HG02885 (cell line): ENCODE measurements around the gene ARHGAP15.

Source experiments
- ATAC-seq: cut with Tn5 transposase; IDR thresholded peaks from one replicate; pipeline ENCODE4 v1.9.1; 2021; ENCODE audit warnings: mild to moderate bottlenecking; ENCODE audit not compliant: unreplicated experiment, poor library complexity

Gene ARHGAP15

DNA sequence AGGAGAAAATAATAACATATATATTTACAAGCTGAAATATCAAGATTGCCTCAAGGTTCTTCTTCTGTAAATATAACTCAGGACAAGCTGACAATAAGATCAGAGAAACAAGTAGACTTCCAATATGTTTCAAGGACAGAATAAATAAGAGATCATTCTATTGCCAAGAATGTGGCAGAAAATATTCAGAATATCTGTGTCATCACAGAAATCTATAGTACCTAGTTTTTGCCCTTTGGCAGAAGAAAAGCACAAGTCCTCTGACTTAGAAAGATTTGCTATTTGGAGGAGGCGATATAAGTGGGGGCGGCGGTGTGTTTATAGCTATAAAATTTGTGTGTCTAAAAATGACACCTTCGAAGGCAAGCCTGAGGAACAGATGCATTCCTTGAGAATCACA lies 34.3 kb downstream of the ARHGAP15 start:
- no peak for ATAC-seq

DNA sequence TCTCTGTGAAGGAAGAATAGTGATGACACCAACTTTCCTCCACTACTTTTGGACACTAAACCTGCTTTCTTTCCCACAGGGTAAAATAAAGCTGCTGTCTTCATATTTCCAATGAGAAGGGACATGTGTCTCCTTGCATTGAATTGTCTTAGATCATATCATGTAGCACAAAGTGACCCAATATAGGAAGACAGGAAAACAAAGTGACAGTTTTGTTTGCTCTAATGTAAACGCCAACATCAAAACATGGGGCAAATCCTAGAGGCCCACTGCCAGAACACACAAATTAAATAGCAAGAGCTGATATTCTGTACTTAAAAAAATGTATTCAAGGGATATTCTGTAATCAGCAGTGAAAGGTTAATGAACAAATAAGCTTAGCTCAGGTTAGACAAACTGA lies 36.1 kb downstream of the ARHGAP15 start:
- no peak for ATAC-seq

DNA sequence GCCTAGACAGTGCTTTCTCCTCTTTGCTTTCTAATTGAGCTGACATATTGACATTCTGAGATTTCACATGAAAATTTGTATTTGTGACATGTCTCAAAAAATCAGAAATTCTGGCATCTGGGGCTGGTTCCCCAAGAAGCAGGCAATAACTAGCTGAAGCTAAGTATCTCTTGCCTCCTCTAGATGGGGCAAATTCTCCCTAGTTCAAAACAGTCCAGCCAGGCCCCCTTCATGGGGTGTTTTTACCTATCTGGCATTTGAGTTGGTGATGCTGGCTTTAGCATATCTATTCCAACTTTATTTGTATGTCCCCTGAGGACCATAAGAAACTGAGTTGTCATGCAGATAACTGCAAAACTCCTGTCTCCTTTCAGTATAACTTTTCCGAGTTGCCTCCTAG lies 39.9 kb downstream of the ARHGAP15 start:
- no peak for ATAC-seq

DNA sequence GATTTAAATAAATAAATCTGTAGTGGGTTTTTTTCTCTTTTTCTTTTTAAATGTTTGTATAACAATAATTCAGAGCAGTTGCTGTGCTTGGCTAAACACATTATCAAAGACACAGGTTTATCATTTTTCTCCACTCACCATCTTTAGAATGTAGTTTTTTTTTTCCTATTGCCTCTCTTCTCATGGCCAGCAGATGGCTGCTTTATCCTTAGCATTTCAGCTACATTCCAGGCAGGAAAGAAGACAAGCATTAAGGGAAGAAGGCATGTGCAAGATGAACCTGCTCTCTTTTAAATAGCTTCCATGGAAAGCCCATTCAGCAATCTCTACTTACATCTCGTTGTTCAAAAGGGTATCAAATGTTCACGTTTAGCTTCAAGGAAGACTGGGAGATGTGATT lies 42.6 kb downstream of the ARHGAP15 start:
- ATAC-seq, result no peak

DNA sequence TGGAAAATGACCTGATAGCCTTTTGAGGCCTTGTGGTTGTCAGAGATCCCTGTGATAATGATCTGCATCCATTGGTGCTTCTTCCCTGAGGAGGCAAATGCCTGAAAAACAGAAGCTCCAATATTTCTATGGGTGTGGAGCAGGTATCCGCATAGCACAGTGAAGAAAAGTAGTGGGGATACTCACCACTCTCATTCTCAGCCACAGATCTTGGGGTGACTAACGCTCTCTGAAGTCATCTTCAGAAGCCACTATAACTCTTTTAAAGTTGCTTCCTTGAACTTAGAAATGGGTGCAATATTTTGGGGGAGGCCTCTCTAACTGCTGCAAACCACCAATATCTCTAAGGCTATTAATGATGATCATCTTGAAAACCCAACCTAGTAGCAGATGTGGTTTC lies 46.2 kb downstream of the ARHGAP15 start:
- ATAC-seq, result peak; percentile 50

DNA sequence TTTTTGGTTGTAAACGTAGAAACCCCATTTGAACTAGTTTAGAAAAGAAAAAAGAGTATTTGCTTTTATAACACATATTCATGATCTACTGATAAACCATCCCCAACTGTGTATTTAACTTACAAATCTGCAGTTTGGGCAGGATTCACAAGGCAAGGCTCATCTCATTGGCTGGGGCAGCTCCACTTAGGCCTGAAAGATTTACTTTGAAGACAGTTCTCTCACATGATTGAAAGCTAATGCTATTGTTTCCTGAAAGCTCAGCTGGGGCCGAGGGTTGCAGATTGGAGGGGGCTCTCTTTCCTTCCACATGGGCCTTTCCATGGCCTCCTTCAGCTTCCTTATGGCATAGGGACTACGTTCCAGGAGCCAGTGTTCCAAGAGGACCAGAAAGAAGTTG lies 47.4 kb downstream of the ARHGAP15 start:
- peak; percentile 41 for ATAC-seq

DNA sequence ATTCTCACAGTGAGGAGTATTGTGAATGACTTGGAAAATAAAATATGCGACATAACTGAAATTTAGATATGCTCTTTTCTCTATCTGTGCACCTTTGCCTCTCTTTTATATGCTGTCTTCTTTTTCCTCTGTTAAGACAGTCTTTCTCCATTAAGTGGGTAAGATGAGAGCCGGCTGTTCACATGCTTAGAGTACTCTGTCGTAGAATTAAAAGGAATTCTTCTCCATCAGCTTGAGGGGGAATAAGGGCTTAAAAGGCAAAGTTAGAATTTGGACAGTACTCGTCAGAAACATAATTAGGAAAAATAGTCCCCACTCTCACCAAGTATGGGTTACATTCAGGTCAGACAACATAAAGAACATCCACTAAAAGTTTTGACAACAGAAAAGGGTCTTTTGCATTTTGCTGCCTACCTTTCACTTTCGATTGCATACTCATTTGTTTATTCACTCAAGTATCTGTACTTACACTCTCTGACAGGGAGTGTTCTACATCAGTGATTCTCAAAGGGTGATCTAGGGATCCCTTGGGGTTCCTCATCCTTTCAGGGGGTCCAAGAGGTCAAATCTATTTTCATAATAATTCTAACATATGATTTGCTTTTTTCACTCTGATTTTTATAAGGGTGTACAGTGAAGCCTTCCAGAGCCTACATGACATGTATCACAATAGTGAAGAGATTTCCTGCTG lies 48.0 kb downstream of the ARHGAP15 start:
- peak; percentile 93 for ATAC-seq

DNA sequence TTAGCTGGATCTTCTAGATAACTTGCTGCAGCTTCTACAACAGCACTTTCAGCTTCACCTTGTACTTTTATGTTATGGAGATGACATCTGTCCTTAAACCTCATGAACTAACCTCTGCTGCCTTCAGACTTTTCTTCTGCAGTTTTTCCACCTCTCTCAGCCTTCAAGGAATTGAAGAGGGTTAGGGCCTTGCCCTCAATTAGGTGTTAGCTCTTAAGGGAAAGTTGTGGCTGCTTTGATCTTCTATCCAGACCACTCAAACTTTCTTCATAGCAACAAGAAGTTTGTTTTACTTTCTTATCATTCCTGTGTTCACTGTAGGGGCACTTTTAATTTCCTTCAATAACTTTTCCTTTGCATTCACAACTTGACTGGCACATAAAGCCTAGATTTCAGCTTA lies 52.3 kb downstream of the ARHGAP15 start:
- ATAC-seq, result no peak

DNA sequence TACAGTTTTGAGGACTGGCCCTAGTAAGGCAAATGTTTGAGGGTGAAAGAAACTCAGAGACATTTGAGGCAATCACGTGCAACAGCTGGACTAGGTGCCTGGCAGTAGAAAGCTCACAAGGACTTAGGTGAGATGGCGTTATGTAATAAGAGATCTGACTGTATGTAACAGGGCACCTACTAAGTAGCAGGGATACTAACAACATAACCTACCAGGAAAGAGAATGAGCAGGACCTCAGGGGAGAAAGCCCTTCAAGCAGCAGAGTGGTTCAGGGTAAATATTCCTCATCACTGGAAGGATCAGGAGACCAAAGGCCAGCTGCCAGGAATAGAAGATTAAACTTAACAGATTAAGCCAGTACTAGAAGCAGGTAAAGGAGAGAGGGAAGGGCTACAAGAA lies 53.4 kb downstream of the ARHGAP15 start:
- no peak for ATAC-seq

DNA sequence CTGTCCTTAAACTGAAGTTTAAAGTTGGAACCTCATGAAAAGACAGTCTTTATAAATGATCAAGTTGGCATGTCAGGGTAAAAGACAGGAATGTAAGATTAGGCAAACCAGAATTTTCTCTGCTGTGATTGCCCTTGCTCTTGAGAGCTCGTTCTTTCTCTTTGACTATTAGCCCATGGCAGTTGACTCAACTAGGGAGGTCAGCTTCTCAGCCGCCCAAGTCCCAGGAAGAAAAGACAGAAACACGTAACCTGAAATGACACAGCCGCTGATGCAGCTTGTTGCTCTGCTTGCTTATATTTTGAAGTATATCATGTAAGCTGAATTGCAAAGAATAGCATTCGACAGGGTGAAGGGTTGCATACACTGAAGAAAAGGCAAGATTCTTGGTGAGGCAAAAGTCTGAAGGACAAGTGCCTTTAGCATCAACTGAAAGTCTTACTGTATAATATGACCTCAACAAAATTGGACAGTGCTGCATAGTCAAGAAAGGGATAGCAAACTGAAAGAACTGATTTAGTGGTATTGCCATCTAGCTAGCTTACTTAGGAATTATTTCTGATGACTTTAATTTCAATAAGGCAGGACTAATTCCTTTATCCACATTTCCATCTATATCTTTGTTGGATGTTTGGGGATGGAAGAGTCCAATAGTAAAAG lies 54.7 kb downstream of the ARHGAP15 start:
- peak; percentile 99 for ATAC-seq

DNA sequence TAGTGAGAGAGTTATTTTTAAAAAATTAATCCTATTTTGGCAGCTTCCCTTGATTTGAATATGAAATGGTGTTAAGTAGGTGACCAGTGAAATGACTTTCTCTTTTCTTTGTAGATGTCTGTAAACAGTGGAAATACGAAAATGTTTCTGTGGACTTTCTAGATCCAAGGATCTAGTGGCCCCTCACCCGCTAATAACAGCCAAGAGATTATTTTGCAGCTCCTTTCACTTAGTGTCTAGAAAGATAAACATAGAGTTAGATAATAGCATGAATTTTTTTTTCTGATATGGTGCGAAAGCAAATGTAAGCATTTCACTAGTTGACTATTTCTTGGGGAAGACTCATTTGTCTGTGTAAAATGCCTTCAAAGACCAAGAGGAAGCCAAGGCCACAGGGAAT lies 57.7 kb downstream of the ARHGAP15 start:
- ATAC-seq, result no peak

DNA sequence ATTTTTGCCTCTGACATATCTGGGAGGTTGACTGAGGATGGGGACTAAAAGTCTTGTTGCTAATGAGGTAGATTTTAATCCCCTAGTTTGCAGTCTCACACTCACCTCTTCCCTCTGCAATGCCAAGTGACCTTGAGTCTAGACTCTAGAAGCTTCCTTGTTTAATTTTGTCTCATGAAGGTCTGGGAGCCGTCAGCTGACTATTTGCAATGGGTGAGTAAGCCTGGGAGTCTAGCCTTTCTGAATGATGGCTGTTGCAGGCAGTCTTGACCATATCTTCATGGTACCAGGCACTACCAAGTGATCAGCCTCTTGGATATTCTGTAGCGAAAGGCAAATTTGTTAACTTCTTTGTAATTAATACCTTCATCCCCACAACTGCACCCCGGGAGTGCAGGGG lies 61.2 kb downstream of the ARHGAP15 start:
- ATAC-seq, result no peak

DNA sequence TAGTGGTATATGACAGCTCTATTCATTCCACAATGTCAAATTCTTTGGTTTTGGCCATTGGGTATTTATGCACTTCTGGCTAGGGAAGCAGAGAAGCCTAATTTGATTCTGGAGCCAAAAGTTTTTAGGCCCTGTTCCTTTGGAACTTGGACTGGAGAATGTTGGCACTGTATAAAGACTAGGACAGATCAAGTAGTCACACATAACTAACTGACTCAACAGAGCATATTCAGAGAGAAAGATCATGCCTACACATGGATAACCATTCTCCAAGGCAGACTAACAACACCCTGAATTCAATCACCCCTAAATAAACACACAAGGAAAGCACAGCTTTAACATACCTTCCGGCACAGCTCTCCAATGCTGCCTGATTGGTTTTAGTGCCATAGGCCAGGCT lies 62.9 kb downstream of the ARHGAP15 start:
- no peak for ATAC-seq

DNA sequence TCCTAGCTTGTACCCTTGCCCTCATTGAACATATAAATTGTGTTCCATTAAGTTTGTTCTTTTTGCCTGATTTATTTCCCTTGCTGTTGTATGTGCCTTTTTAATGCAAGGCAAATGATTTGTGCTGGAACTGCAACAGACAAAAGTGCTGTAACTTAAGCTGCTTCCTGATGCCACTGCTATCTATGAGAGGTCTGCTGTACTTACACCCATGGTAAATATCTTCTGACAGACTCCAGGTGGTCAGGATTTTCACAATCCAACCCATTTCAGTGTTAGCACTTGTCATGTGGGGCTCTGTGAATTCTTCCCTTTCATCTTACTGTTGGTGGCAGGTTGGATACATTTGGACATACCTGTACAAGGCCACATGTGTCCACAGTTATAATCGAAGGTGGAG lies 63.5 kb downstream of the ARHGAP15 start:
- ATAC-seq, result no peak

DNA sequence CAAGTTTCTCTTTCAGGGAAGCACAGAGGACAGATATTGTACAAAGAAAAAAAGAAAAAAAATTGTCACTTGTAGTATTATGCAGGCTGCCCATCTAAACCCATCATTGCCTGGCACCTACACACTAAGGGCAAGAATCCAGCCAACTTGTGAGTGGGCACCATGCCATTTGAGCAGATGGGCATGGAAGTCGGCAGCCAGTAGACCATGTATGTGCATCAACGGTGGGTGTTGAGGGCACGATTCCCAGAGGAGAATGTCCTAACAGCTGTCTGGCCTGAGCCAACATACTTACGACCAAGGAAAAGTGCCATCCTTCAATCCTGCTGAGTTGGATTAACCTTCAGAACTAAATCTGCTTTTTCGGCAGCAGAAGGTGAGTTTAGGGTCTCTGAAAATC lies 63.9 kb downstream of the ARHGAP15 start:
- no peak for ATAC-seq

DNA sequence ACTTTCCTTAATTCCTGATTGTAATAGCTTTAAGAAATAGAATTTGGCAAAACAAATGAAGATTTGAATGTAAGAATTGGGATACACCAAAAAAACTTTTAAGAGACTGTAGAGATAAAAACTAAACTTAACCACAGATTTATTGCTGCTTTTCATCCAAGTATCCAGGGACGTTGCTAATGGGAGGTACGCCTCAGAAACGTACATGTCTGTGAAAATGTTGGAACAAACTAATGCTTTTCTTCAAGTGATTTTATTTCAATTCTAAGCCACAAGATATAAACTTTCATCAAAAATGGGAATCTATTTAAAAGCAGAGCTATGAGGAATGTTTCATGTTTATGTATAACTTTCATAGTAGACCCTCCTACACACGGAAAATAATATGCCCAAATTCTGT lies 66.3 kb downstream of the ARHGAP15 start:
- ATAC-seq, result no peak

DNA sequence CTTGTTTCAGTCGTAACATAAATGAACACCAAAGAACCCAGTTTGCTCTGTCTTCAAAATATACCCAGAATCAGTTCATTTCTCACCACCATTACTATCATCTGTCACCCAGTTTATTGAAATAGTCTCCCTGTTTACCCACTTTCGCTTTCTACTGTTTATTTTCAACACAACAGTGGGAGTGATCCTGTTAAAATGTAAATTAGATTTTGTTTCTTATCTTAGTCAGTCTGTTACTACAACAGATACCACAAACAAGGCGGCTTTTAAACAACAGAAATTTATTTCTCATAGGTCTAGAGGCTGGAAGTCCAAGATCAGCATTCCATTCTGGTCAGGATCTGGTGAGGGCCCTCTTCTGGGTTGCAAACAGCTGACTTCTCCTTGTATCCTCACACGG lies 74.8 kb downstream of the ARHGAP15 start:
- no peak for ATAC-seq

DNA sequence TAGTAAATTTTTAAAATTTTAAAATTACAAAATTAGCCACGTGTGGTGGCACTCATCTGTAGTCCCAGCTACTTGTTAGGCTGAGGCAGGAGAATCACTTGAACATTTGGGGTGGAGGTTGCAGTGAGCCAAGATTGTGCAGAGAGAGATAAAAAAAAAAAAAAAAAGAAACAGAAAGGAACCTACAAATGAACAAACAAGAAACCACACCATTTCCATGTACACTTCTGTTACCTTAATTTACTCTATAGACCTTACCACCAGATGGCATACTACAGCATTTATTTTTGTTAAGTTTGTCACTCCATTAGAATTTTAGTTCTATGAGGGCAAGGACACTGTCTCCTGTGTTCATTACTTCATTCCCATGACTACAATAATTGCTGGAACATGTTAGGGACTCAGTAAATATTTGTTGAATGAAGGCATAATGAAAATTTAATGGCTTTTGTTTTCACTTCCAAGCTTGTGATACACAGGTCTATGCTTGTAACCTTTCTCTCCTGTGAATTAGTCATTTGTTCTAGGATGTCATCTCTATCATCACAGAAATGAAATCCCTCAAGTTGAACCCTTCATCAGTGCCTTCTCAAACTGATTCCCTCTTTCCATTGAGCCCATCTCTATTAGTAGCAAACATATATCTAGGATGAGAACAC lies 76.0 kb downstream of the ARHGAP15 start:
- ATAC-seq, result peak; percentile 56

DNA sequence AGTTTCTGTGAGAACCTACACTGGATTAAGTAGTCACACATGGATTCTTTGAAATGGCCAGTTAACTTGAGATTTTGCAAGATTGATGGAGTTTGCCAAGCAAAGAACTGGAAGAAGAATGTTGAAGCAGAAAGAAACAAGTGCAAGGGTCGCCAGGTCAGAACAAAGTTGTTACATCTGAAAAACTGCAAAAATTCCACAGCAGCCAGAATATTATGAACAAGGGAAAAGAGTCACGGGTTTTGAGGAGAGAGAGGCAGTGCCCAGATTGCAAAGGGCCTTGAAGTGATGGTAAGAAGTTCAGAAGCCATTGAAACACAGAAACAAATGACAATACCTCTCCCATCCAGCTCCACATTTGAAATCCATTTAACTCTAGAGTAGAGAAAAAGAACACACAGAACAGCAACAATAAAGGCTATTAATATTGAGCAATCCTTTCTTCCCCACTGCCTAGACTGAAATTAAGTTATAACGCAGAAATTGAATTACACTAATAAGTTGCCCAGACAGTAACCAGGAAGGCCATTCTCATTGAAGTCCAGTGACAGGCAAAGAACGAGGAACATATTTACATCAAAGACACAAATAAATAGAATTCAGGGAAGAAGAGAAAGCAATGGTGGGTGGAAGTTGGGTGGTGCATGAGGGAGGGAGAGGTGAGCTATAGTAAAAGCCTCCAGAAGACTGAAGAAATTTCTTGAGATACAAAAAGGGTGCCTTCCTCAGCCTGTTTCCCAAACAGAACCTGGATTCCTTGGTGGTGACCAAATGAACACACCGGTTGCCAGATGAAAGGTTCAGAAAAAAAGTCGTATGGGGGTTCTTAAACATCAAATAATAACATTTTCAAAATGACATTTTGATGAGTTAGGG lies 80.6 kb downstream of the ARHGAP15 start:
- no peak for ATAC-seq

DNA sequence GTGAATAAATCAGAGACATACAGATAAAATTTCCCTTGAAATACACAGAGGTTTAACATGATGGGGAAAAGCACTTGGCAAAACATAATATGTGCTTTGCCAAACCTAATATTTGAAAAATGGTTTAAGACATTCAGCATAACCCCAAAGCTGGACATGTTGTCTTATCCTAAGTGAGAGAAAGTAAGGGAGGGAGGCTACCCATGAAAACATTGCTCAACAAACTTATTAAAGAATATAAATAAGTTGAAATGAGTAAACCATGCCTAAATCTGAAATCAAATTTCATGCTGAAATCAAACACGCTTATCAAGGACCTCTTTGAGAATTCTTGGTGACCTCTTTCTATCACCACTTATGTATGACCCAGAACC lies 81.2 kb downstream of the ARHGAP15 start:
- ATAC-seq, result no peak
